IMR-90 (cell line): Measurements from ENCODE around the gene ADAM23. TPM values are rescaled to one million over a fixed set of nuclear protein-coding genes. Genes with fewer than 3 reads are reported as not detected.

Source experiments
- ATAC-seq: fragments of 200-7000 bp; cut with Tn5 transposase; 2 replicates; pipeline ENCODE4 v1.9.1; 2020; ENCODE audit warnings: low read depth, mild to moderate bottlenecking, moderate library complexity
- BruUV-seq: library from RNA; stranded (reverse); fragments of 400-500 nt; replicated peaks from 2 replicates; lab custom pipeline; 2021; lab: Mats Ljungman, UMichigan
- CTCF ChIA-PET: fragments of 300-600 bp; formaldehyde crosslinking; extraction: SDS; loops from one replicate; lab custom pipeline; 2021; ENCODE audit warnings: antibody characterized with exemption; lab: Yijun Ruan, JAX
- POLR2A ChIA-PET: fragments of 300-600 bp; sonication (Branson Sonifier 250); formaldehyde crosslinking; loops from one replicate; lab custom pipeline; 2022; ENCODE audit warnings: antibody characterized with exemption; ENCODE audit not compliant: unreplicated experiment; lab: Charles Lee
- DNase-seq: peaks from one replicate; pipeline ENCODE4 v3.0.0; 2013
- H2AFZ ChIP-seq: replicated peaks from 2 replicates; pipeline ENCODE3; 2013; ENCODE audit warnings: low read length, mild to moderate bottlenecking; ENCODE audit not compliant: poor library complexity
- H2AK5ac ChIP-seq: 2 replicates; pipeline ENCODE4 v1.6.1; 2013; ENCODE audit warnings: low read depth, low read length, inconsistent platforms
- H2AK9ac ChIP-seq: replicated peaks from 2 replicates; pipeline ENCODE3; 2013; ENCODE audit warnings: mild to moderate bottlenecking, low read depth, low read length, moderate library complexity; ENCODE audit not compliant: poor library complexity
- H2BK120ac ChIP-seq: 2 replicates; pipeline ENCODE4 v1.6.1; 2013; ENCODE audit warnings: low read depth, low read length, inconsistent platforms
- H2BK15ac ChIP-seq: 3 replicates; pipeline ENCODE4 v1.6.1; 2013; ENCODE audit warnings: low read depth, low read length, inconsistent platforms
- H2BK20ac ChIP-seq: 2 replicates; pipeline ENCODE4 v1.6.1; 2013; ENCODE audit warnings: low read depth, mild to moderate bottlenecking, inconsistent platforms, low read length, moderate library complexity
- H2BK5ac ChIP-seq: 2 replicates; pipeline ENCODE4 v1.6.1; 2013; ENCODE audit warnings: mild to moderate bottlenecking, low read depth, low read length, inconsistent platforms; ENCODE audit not compliant: poor library complexity, severe bottlenecking
- H3K14ac ChIP-seq: replicated peaks from 2 replicates; pipeline ENCODE4 v1.6.1; 2013; ENCODE audit warnings: low read depth, low read length, inconsistent platforms
- H3K18ac ChIP-seq: 2 replicates; pipeline ENCODE4 v1.6.1; 2013; ENCODE audit warnings: low read depth, low read length, control low read depth
- H3K23ac ChIP-seq: 2 replicates; pipeline ENCODE4 v1.6.1; 2013; ENCODE audit warnings: low read depth, low read length, inconsistent platforms
- H3K27ac ChIP-seq: 2 replicates; pipeline ENCODE4 v1.5.1; 2013; ENCODE audit warnings: mild to moderate bottlenecking, control low read depth, low read length; ENCODE audit not compliant: insufficient read depth
- H3K27me3 ChIP-seq: 2 replicates; pipeline ENCODE4 v1.6.1; 2013; ENCODE audit warnings: low read length; ENCODE audit not compliant: control insufficient read depth, insufficient read depth
- H3K36me3 ChIP-seq: 2 replicates; pipeline ENCODE4 v1.6.1; 2013; ENCODE audit warnings: low read length, mixed read lengths; ENCODE audit not compliant: control insufficient read depth, insufficient read depth
- H3K4ac ChIP-seq: 2 replicates; pipeline ENCODE4 v1.6.1; 2013; ENCODE audit warnings: low read depth, low read length, inconsistent platforms
- H3K4me1 ChIP-seq: 2 replicates; pipeline ENCODE4 v1.6.1; 2013; ENCODE audit warnings: low read length, mixed read lengths; ENCODE audit not compliant: control insufficient read depth, insufficient read depth
- H3K4me2 ChIP-seq: 2 replicates; pipeline ENCODE4 v1.6.1; 2013; ENCODE audit warnings: low read depth, mild to moderate bottlenecking, control low read depth, low read length, moderate library complexity
- H3K4me3 ChIP-seq: 2 replicates; pipeline ENCODE4 v1.5.1; 2013; ENCODE audit warnings: low read depth, mild to moderate bottlenecking, control low read depth, low read length, moderate library complexity; ENCODE audit not compliant: insufficient read depth
- H3K56ac ChIP-seq: 2 replicates; pipeline ENCODE4 v1.6.1; 2013; ENCODE audit warnings: low read length, inconsistent platforms; ENCODE audit not compliant: insufficient read depth; ENCODE audit errors: extremely low read depth
- H3K79me1 ChIP-seq, 2 experiments: 2 replicates each; pipeline ENCODE4 v1.6.1; 2013; ENCODE audit warnings: low read length in 2 of 2, inconsistent platforms in 1 of 2, low read depth in 1 of 2
- H3K9ac ChIP-seq: 2 replicates; pipeline ENCODE4 v1.6.1; 2013; ENCODE audit warnings: low read depth, low read length, control low read depth
- H3K9me1 ChIP-seq: 2 replicates; pipeline ENCODE4 v1.6.1; 2013; ENCODE audit warnings: low read length, inconsistent platforms; ENCODE audit not compliant: insufficient read depth
- H3K9me3 ChIP-seq: 2 replicates; pipeline ENCODE4 v1.6.1; 2013; ENCODE audit warnings: low read length; ENCODE audit not compliant: control insufficient read depth, insufficient read depth
- H4K20me1 ChIP-seq: 2 replicates; pipeline ENCODE4 v1.6.1; 2013; ENCODE audit warnings: low read length, inconsistent platforms; ENCODE audit not compliant: insufficient read depth
- H4K5ac ChIP-seq: 2 replicates; pipeline ENCODE4 v1.6.1; 2013; ENCODE audit warnings: mild to moderate bottlenecking, low read depth, low read length, control low read depth
- H4K8ac ChIP-seq, 2 experiments: 2 replicates each; pipeline ENCODE4 v1.6.1; 2013; ENCODE audit warnings: low read depth in 2 of 2, low read length in 2 of 2, control low read depth in 1 of 2, inconsistent platforms in 1 of 2
- H4K91ac ChIP-seq: 2 replicates; pipeline ENCODE4 v1.6.1; 2013; ENCODE audit warnings: low read depth, low read length, inconsistent platforms; ENCODE audit not compliant: insufficient read depth
- BHLHE40 ChIP-seq: fragments of 150-350 bp; IDR thresholded peaks from 2 replicates; pipeline ENCODE4 v1.6.1; 2016; ENCODE audit warnings: mild to moderate bottlenecking, low read depth, low read length
- CEBPB ChIP-seq: IDR thresholded peaks from 2 replicates; pipeline ENCODE4 v1.6.1; 2012; ENCODE audit warnings: low read depth, low read length, improper control_type of control experiment
- CHD1 ChIP-seq: IDR thresholded peaks from 2 replicates; pipeline ENCODE4 v1.6.1; 2012; ENCODE audit warnings: low read depth, low read length, improper control_type of control experiment
- ELK1 ChIP-seq: fragments of 150-350 bp; IDR thresholded peaks from 2 replicates; pipeline ENCODE4 v1.6.1; 2016; ENCODE audit warnings: low read depth, mild to moderate bottlenecking, low read length, moderate library complexity, borderline replicate concordance
- FOS ChIP-seq: fragments of 150-350 bp; IDR thresholded peaks from 2 replicates; pipeline ENCODE4 v1.6.1; 2016; ENCODE audit warnings: low read depth, low read length
- MAFK ChIP-seq: IDR thresholded peaks from 2 replicates; pipeline ENCODE4 v1.6.1; 2012; ENCODE audit warnings: low read depth, low read length, improper control_type of control experiment
- MAZ ChIP-seq: IDR thresholded peaks from 2 replicates; pipeline ENCODE4 v1.6.1; 2012; ENCODE audit warnings: low read depth, mild to moderate bottlenecking, low read length, improper control_type of control experiment, moderate library complexity, borderline replicate concordance
- MXI1 ChIP-seq: IDR thresholded peaks from 2 replicates; pipeline ENCODE4 v1.6.1; 2012; ENCODE audit warnings: low read depth, mild to moderate bottlenecking, low read length, moderate library complexity, borderline replicate concordance
- NFE2L2 ChIP-seq: fragments of 150-350 bp; IDR thresholded peaks from 2 replicates; pipeline ENCODE4 v1.6.1; 2016; ENCODE audit warnings: low read depth, mild to moderate bottlenecking, low read length
- POLR2A ChIP-seq: IDR thresholded peaks from 2 replicates; pipeline ENCODE4 v1.6.1; 2012; ENCODE audit warnings: mild to moderate bottlenecking, low read depth, low read length
- RAD21 ChIP-seq: IDR thresholded peaks from 2 replicates; pipeline ENCODE4 v1.6.1; 2012; ENCODE audit warnings: low read length, improper control_type of control experiment
- RCOR1 ChIP-seq: IDR thresholded peaks from 2 replicates; pipeline ENCODE4 v1.6.1; 2012; ENCODE audit warnings: mild to moderate bottlenecking, low read length, improper control_type of control experiment; ENCODE audit not compliant: insufficient replicate concordance
- RFX5 ChIP-seq: IDR thresholded peaks from 2 replicates; pipeline ENCODE4 v1.8.0; 2012; ENCODE audit warnings: low read depth, mild to moderate bottlenecking, low read length, moderate library complexity
- SMC3 ChIP-seq: fragments of 150-350 bp; IDR thresholded peaks from 2 replicates; pipeline ENCODE4 v1.6.1; 2016; ENCODE audit warnings: low read depth, mild to moderate bottlenecking, antibody characterized with exemption, low read length, moderate library complexity
- WGBS, 2 experiments: methylation state at CpG; one replicate each; pipeline versions ENCODE4 v1.1.5 to v1.1.7; 2013; ENCODE audit warnings: missing lambda C conversion rate in 2 of 2; ENCODE audit not compliant: insufficient read length in 1 of 2; ENCODE audit errors: extremely low coverage in 2 of 2; 5-methylcytosine and 5-hydroxymethylcytosine counted together
- dilution Hi-C: fragments of 300-500 bp; cut with HindIII; formaldehyde crosslinking; loops from one replicate; pipeline ENCODE4 v1.14.3; 2018; ENCODE audit warnings: low sequenced_read_pairs; ENCODE audit not compliant: unreplicated experiment
- in situ Hi-C: fragments of 300-500 bp; cut with MboI; formaldehyde crosslinking; loops from 3 replicates; pipeline ENCODE4 v1.14.3; 2019; ENCODE audit warnings: low sequenced_read_pairs, inconsistent platforms, mixed read lengths
- intact Hi-C: fragments of 100-400 bp; cut with micrococcal nuclease; formaldehyde crosslinking; loops from 2 replicates; pipeline ENCODE4 v1.10.0; 2022
- polyA plus RNA-seq, 3 experiments: library from polyadenylated mRNA; depleted of rRNA; stranded (reverse); fragments of >200 nt; gene quantifications; 2 replicates each; pipeline ENCODE4 v1.2.3, GENCODE V29; 2012; ENCODE audit warnings: low replicate concordance in 1 of 3
- total RNA-seq: library from RNA; depleted of rRNA; stranded (reverse); fragments of >200 nt; gene quantifications from 2 replicates; pipeline ENCODE4 v1.2.3, GENCODE V29; 2012
- TF ChIP-seq, protein P1 (sequence below): fragments of 150-350 bp; IDR thresholded peaks from 2 replicates; pipeline ENCODE4 v1.6.1; 2017; ENCODE audit warnings: mild to moderate bottlenecking, antibody characterized with exemption, low read length, low read depth
- TF ChIP-seq, protein P2 (sequence below): conservative IDR thresholded peaks from 2 replicates; pipeline ENCODE4 v1.5.1; 2012; ENCODE audit warnings: mild to moderate bottlenecking, low read depth, low read length, improper control_type of control experiment

Gene ADAM23
- total and polyA plus RNA-seq, 2 of the 4 experiments (the other 2 are of a cell fraction) = 2.9 to 10.3 TPM

- intact Hi-C loops = no loop called here
- Histone ChIP-seq H2AK9ac (no peak overlapping the region), H3K79me1 (no peaks in the 10 kb centered on the region), H3K23ac (no peak overlapping the region), H2BK15ac (no peak overlapping the region), H3K4me1 (no peaks in the 10 kb centered on the region), H2BK5ac (no peak overlapping the region), H3K9ac (no peak overlapping the region), H3K14ac (no peak overlapping the region), H3K27ac (no peak overlapping the region), H3K4me2 (no peak overlapping the region), H4K91ac (no peak overlapping the region), H2AFZ (no peak overlapping the region), H2BK120ac (no peak overlapping the region), H3K56ac (no peak overlapping the region), H3K4me3 (no peak overlapping the region), H4K5ac (no peak overlapping the region), H3K36me3 (no peaks in the 10 kb centered on the region), H4K8ac (no peak overlapping the region), H2AK5ac (no peak overlapping the region), H3K27me3 (no peaks in the 10 kb centered on the region; the same call in 1 of the 2 replicates), H3K9me1 (no peaks in the 10 kb centered on the region), H3K9me3 (no peaks in the 10 kb centered on the region), H3K18ac (no peak overlapping the region), H3K4ac (no peak overlapping the region), H2BK20ac (no peak overlapping the region), H4K20me1 (no peaks in the 10 kb centered on the region)
- WGBS, 2 experiments = no CpG with 5 or more reads among the region's 2 CpGs
- dilution Hi-C loops = no loop called here
- ChIA-PET POLR2A (no interaction called here), CTCF (no interaction called here)
- DNase-seq (no peak), ATAC-seq (no peak)
- in situ Hi-C loops = no loop called here
- no TSS peak for BruUV-seq
- TF ChIP-seq MXI1 = no peak
- no peak for TF ChIP-seq FOS
- TF ChIP-seq NFE2L2 = no peak
- no peak for TF ChIP-seq RAD21
- no peak for TF ChIP-seq POLR2A
- TF ChIP-seq CEBPB = no peak
- no peak for TF ChIP-seq RCOR1
- no peak for TF ChIP-seq BHLHE40
- TF ChIP-seq RFX5 = no peak
- TF ChIP-seq, protein P1, sequence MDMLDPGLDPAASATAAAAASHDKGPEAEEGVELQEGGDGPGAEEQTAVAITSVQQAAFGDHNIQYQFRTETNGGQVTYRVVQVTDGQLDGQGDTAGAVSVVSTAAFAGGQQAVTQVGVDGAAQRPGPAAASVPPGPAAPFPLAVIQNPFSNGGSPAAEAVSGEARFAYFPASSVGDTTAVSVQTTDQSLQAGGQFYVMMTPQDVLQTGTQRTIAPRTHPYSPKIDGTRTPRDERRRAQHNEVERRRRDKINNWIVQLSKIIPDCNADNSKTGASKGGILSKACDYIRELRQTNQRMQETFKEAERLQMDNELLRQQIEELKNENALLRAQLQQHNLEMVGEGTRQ = no peak
- no peak for TF ChIP-seq ELK1
- TF ChIP-seq MAFK = no peak
- TF ChIP-seq, protein P2, sequence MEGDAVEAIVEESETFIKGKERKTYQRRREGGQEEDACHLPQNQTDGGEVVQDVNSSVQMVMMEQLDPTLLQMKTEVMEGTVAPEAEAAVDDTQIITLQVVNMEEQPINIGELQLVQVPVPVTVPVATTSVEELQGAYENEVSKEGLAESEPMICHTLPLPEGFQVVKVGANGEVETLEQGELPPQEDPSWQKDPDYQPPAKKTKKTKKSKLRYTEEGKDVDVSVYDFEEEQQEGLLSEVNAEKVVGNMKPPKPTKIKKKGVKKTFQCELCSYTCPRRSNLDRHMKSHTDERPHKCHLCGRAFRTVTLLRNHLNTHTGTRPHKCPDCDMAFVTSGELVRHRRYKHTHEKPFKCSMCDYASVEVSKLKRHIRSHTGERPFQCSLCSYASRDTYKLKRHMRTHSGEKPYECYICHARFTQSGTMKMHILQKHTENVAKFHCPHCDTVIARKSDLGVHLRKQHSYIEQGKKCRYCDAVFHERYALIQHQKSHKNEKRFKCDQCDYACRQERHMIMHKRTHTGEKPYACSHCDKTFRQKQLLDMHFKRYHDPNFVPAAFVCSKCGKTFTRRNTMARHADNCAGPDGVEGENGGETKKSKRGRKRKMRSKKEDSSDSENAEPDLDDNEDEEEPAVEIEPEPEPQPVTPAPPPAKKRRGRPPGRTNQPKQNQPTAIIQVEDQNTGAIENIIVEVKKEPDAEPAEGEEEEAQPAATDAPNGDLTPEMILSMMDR = no peak
- no peak for TF ChIP-seq CHD1
- no peak for TF ChIP-seq MAZ
- TF ChIP-seq SMC3 = no peak
These were observed 182.8 kb downstream of the ADAM23 start for GRCh38 chr2:206626108-206626507.
